ENCODE measurements around the gene NPRL2. TPM values are rescaled to one million over a fixed set of nuclear protein-coding genes. Genes with fewer than 3 reads are reported as not detected.

NPRL2 gene
- total and polyA plus RNA-seq, 9 of the 15 experiments (the other 6 are each of a cell fraction or from before 2014, with no cell fraction given): 17.4 to 40.4 (median 24.4) TPM

- 0 out of 4 replicates have a peak, but pooled peaks of 1 of the 2 experiments have one; percentile 66 for TF ChIP-seq NONO (IDR thresholded peaks at IDR 0.05; ENCODE audit: low read depth in 2 of 2, low read length in 1 of 2)
- peak; percentile 82 for TF ChIP-seq L3MBTL2 (IDR thresholded peaks at IDR 0.05)
- TF ChIP-seq CREBBP (IDR thresholded peaks at IDR 0.05; ENCODE audit: low read depth, low read length): no peak
- TF ChIP-seq CTCFL (IDR thresholded peaks at IDR 0.05; ENCODE audit: borderline replicate concordance, insufficient read depth, low read depth, low read length, poor library complexity, severe bottlenecking): no peak
- TF ChIP-seq ZBTB7A (IDR thresholded peaks at IDR 0.05; ENCODE audit: borderline replicate concordance, control insufficient read depth, low read depth, low read length): no peak; the same call in 1 of the 2 replicates
- no peak for TF ChIP-seq ZNF586 (CRISPR knock-in tag; conservative IDR thresholded peaks at IDR 0.05)
- no peak for TF ChIP-seq NR2C2 (CRISPR knock-in tag; IDR thresholded peaks at IDR 0.05)
- peak; percentile 63; the same call in 1 of the 2 replicates for TF ChIP-seq NR2C2 (tag; IDR thresholded peaks at IDR 0.05)
- TF ChIP-seq ADNP (tag; IDR thresholded peaks at IDR 0.05): no peak
- no peak for TF ChIP-seq CBX8 (IDR thresholded peaks at IDR 0.05; ENCODE audit: borderline replicate concordance, extremely low read depth, low read depth, low read length, poor library complexity, severe bottlenecking)
- TF ChIP-seq NFIX (CRISPR knock-in tag; IDR thresholded peaks at IDR 0.05; ENCODE audit: low read depth): no peak
- no peak for TF ChIP-seq SREBF1 (IDR thresholded peaks at IDR 0.05; ENCODE audit: borderline replicate concordance, low read depth, low read length)
- TF ChIP-seq PBX2 (CRISPR knock-in tag; IDR thresholded peaks at IDR 0.05; ENCODE audit: low read depth): no peak
- no peak for TF ChIP-seq PBX2 (tag; conservative IDR thresholded peaks at IDR 0.05; ENCODE audit: low read depth)
- no peak for TF ChIP-seq NFATC3 (IDR thresholded peaks at IDR 0.05)
- no peak for TF ChIP-seq TCF7L2 (IDR thresholded peaks at IDR 0.05; ENCODE audit: low read depth, low read length)
- TF ChIP-seq GTF2A2 (tag; IDR thresholded peaks at IDR 0.05): no peak
- no peak for TF ChIP-seq BRD4 (IDR thresholded peaks at IDR 0.05)
- no peak for TF ChIP-seq SRSF9 (IDR thresholded peaks at IDR 0.05; ENCODE audit: borderline replicate concordance, low read depth, low read length)
- TF ChIP-seq EZH2 (IDR thresholded peaks at IDR 0.05; ENCODE audit: borderline replicate concordance, low read depth, low read length): no peak
- no peak for TF ChIP-seq ZNF511 (CRISPR knock-in tag; IDR thresholded peaks at IDR 0.05)
- TF ChIP-seq FOXJ2 (tag; IDR thresholded peaks at IDR 0.05): no peak
Observed at GRCh38 chr3:50337175-50337861, 13.3 kb downstream of the NPRL2 start (continued).

All from K562 (cell line).